Mesendoderm (in vitro differentiated cells): Measurements from ENCODE around the gene MUL1.
A peak's percentile ranks its signal among the peaks of the same experiment; 100 is the strongest.

Experiments
- DNase-seq: peaks from one replicate; pipeline ENCODE4 v3.0.0; 2013
- H2AK5ac ChIP-seq: 2 replicates; pipeline ENCODE4 v1.6.1; 2013; ENCODE audit warnings: low read length, inconsistent platforms
- H2BK120ac ChIP-seq: 2 replicates; pipeline ENCODE4 v1.6.1; 2013; ENCODE audit warnings: low read depth, mild to moderate bottlenecking, low read length, moderate library complexity, mixed read lengths
- H2BK15ac ChIP-seq: replicated peaks from 2 replicates; pipeline ENCODE4 v1.6.1; 2013; ENCODE audit warnings: low read depth, mild to moderate bottlenecking, moderate library complexity
- H2BK5ac ChIP-seq: 2 replicates; pipeline ENCODE4 v1.6.1; 2013; ENCODE audit warnings: low read length, inconsistent platforms
- H3K18ac ChIP-seq: 2 replicates; pipeline ENCODE4 v1.6.1; 2013; ENCODE audit warnings: mild to moderate bottlenecking, low read length, mixed read lengths
- H3K23ac ChIP-seq: one replicate; pipeline ENCODE4 v1.6.1; 2013; ENCODE audit warnings: low read length
- H3K27ac ChIP-seq: 2 replicates; pipeline ENCODE4 v1.5.1; 2013; ENCODE audit warnings: low read depth, mild to moderate bottlenecking, inconsistent platforms, low read length, moderate library complexity
- H3K27me3 ChIP-seq: 2 replicates; pipeline ENCODE4 v1.6.1; 2013; ENCODE audit warnings: low read length, control low read depth, mild to moderate bottlenecking, inconsistent platforms; ENCODE audit not compliant: insufficient read depth, poor library complexity
- H3K36me3 ChIP-seq: 2 replicates; pipeline ENCODE4 v1.6.1; 2013; ENCODE audit warnings: low read length, inconsistent platforms; ENCODE audit not compliant: control insufficient read depth, insufficient read depth
- H3K4ac ChIP-seq: one replicate; pipeline ENCODE4 v1.6.1; 2013; ENCODE audit warnings: low read depth, mild to moderate bottlenecking, low read length, moderate library complexity
- H3K4me1 ChIP-seq: 2 replicates; pipeline ENCODE4 v1.6.1; 2013; ENCODE audit warnings: low read depth, low read length, inconsistent platforms; ENCODE audit not compliant: control insufficient read depth
- H3K4me2 ChIP-seq: 2 replicates; pipeline ENCODE4 v1.6.1; 2013; ENCODE audit warnings: low read length
- H3K4me3 ChIP-seq: 2 replicates; pipeline ENCODE4 v1.5.1; 2013; ENCODE audit warnings: mild to moderate bottlenecking, low read length
- H3K56ac ChIP-seq: one replicate; pipeline ENCODE4 v1.6.1; 2013; ENCODE audit warnings: low read length
- H3K79me1 ChIP-seq: 2 replicates; pipeline ENCODE4 v1.6.1; 2013; ENCODE audit warnings: low read length, inconsistent platforms
- H3K79me2 ChIP-seq: 2 replicates; pipeline ENCODE4 v1.6.1; 2013; ENCODE audit warnings: mild to moderate bottlenecking, low read length; ENCODE audit not compliant: control insufficient read depth, insufficient read depth
- H3K9ac ChIP-seq: 2 replicates; pipeline ENCODE4 v1.6.1; 2013; ENCODE audit warnings: low read length, inconsistent platforms
- H4K5ac ChIP-seq: one replicate; pipeline ENCODE4 v1.6.1; 2013; ENCODE audit warnings: low read length
- H4K8ac ChIP-seq: one replicate; pipeline ENCODE4 v1.6.1; 2013; ENCODE audit warnings: low read depth, mild to moderate bottlenecking, control low read depth, low read length, moderate library complexity
- WGBS: extraction: QIAGEN DNeasy Blood & Tissue Kit; methylation state at CpG from one replicate; pipeline ENCODE4 v1.1.7; 2013; ENCODE audit warnings: low lambda C conversion rate, missing lambda C conversion rate; ENCODE audit not compliant: insufficient coverage; ENCODE audit errors: extremely low coverage; 5-methylcytosine and 5-hydroxymethylcytosine counted together

Gene MUL1

DNA sequence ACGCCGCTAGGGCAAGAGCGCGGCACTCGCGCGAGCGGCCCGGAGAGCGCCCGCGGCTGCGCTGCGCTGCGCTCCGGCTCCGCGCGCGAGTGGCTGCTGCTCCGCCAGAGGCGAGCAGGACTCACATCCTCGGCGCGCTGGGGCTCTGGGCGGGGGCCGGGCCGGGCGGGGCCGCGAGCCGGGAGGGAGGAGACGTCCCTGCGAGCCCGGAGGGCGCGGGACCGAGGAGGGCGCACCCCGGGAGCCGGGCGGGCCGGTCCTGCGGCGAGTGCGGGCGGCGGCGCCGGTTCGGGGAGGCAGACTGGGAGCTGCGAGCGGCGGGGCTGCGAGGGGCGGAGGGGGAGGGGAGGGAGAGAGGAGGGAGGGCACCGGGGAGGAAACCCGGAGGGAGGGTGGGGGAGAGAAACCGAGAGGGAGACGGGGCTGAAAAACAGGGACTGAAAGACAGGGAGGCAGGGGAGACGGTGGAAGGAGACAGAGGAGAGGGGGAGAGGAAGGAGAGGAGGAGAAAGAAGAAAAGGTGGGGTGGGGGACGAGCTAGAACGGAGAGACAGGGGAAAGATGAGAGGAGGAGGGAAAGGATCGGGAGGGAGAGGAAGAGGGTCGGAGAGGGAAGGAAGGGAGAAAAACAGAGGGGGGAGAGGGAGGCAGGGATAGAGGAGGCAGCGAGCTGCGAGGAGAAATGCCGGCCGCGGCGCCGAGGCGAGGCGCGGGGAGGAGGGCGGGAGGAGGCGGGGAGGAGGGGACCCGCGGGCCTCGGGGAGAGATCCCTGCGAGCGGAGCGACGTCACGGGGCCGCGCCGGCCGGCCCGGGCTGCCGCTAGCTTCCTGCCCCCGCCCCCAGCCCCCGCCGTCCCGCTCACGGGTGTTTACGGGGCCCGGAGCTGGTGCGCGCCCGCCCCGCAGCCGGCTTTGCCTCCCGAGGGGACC is 22.2 kb downstream of the MUL1 start, which contains the start of gene CAMK2N1:
TSS of gene CAMK2N1 (minus strand) at position 684 of the 930 bp plus-strand sequence. CDS start 831 bp downstream, outside the sequence.
- peak within 1 kb of the TSS; percentile 65 for H3K9ac ChIP-seq

DNA sequence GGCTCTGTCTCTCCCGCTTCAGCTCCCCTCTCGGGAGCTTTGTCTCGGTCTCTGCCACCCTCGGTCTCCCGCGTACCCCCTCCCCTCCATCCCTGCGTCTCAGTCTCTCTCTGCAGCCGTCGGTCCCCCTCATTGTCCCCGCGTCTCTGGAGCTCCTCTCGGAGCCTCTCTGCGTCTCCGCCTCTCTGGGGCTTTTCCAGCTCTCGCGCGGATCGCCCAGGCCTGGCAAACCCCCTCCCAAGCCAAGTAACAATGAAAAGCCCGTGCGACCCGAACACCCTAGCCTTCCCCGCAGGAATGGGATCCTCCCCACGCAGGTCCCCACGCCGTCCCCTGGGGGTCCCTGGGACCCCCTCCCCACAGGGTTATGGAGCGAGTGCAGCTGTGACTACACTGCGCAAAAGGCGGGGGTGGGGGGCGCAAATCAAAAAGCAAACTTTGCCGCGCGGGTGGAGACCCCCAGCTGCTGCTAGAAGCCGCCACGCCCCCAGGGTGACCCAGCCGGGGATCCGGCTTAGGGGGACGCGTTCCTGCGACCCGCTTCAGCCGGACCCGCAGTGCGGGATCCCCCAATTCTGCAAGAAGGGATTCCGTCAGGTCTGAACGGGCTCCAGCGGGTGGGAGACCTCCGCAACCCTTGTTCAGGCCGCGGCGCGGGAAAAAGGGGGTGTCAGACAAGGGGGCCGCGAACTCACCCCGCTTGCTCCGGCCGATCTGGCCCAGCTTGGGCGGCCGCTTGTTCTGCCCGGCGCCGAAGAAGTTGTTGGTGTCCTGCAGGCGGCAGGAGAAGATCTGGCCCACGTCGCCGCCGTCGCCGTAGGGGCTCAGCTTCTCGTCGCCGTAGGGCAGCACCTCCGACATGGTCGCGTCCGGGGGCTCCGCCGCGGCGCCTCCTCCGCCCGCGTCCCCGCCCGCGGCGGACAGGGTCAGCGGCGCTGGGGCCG is 23.2 kb downstream of the MUL1 start:
- Histone ChIP-seq H3K27me3 (peaks cover 4% of the 10 kb centered on the region), H3K18ac (peak overlapping the region; percentile 86), H2AK5ac (no peak overlapping the region), H3K4ac (peak overlapping the region; percentile 22), H2BK5ac (no peak overlapping the region), H3K9ac (peak overlapping the region; percentile 65), H3K23ac (peak overlapping the region; percentile 95), H3K27ac (no peak overlapping the region), H4K5ac (no peak overlapping the region), H3K56ac (peak overlapping the region; percentile 82), H3K36me3 (no peaks in the 10 kb centered on the region), H3K79me1 (no peaks in the 10 kb centered on the region), H3K79me2 (no peaks in the 10 kb centered on the region), H2BK15ac (no peak overlapping the region), H2BK120ac (no peak overlapping the region), H3K4me3 (peak overlapping the region; percentile 38), H4K8ac (no peak overlapping the region), H3K4me2 (peak overlapping the region; percentile 76), H3K4me1 (peaks cover 1% of the 10 kb centered on the region)
- peak; percentile 68 for DNase-seq
- WGBS, result no CpG with 5 or more reads among the region's 89 CpGs

More for the DNA sequence above, 22.2 kb downstream of the MUL1 start, which contains the start of gene CAMK2N1:
- H4K5ac ChIP-seq, result no peak within 1 kb of the TSS
- peak; percentile 76 for DNase-seq
- H3K79me1 ChIP-seq, result no peaks in the 10 kb centered on the region
- peak within 1 kb of the TSS; percentile 46 for H3K4me3 ChIP-seq
- peak within 1 kb of the TSS; percentile 22 for H3K4ac ChIP-seq
- H3K18ac ChIP-seq, result peak within 1 kb of the TSS; percentile 86
- no peak within 1 kb of the TSS for H2BK5ac ChIP-seq
- H3K56ac ChIP-seq, result peak within 1 kb of the TSS; percentile 88
- H4K8ac ChIP-seq, result no peak within 1 kb of the TSS
- peak within 1 kb of the TSS; percentile 33 for H3K27ac ChIP-seq
- H2BK120ac ChIP-seq, result peak within 1 kb of the TSS; percentile 78
- H3K27me3 ChIP-seq, result peaks cover 4% of the 10 kb centered on the region
- WGBS, result no CpG with 5 or more reads among the region's 104 CpGs
- H2AK5ac ChIP-seq, result no peak within 1 kb of the TSS
- no peaks in the 10 kb centered on the region for H3K79me2 ChIP-seq
- no peak within 1 kb of the TSS for H2BK15ac ChIP-seq
- H3K4me1 ChIP-seq, result peaks cover 1% of the 10 kb centered on the region
- peak within 1 kb of the TSS; percentile 82 for H3K4me2 ChIP-seq
- peak within 1 kb of the TSS; percentile 95 for H3K23ac ChIP-seq
- no peaks in the 10 kb centered on the region for H3K36me3 ChIP-seq

DNA sequence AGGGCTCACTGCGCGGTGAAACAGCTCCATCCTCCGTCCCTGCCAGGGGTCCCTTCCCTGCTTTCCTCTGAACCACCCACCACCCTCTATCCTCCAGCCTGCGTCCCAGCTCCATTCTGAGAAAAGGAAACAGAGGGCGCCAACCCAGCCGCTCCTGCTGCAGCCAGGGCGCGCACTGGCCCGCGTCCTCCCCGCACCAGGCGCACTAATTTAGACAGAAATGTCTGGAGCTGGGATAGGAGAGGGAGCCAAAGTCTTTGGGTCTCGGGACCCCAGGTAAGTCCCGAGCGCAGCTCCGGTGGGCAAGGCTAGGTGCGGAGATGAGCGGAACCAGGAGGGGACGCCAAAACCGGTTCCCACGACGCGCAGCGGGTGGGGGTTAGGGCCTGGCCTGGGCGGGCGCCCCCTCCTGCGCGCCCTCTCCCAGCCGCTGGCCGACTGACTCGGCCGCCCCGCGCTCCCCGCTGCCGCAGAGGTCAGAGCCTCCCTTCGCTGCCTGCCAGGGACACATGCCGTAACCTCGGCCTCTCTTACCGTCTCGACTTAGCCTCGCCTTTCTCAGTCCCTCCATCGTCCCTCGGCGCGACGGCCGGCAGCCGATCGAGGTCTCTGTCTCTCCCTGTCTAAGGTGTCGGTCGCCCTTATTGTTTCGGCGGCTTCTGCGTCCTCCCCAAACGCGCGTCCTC is 24.0 kb downstream of the MUL1 start:
- Histone ChIP-seq H3K79me2 (no peaks in the 10 kb centered on the region), H3K4me3 (peak overlapping the region; percentile 38), H3K23ac (peak overlapping the region; percentile 17), H3K4me1 (peaks cover 1% of the 10 kb centered on the region), H2AK5ac (no peak overlapping the region), H3K4ac (no peak overlapping the region), H3K27me3 (peaks cover 4% of the 10 kb centered on the region), H3K56ac (peak overlapping the region; percentile 82), H4K8ac (no peak overlapping the region), H4K5ac (no peak overlapping the region), H3K4me2 (peak overlapping the region; percentile 76), H3K27ac (no peak overlapping the region), H3K36me3 (no peaks in the 10 kb centered on the region), H3K79me1 (no peaks in the 10 kb centered on the region), H2BK120ac (no peak overlapping the region), H2BK5ac (no peak overlapping the region), H3K18ac (no peak overlapping the region), H3K9ac (peak overlapping the region; percentile 65), H2BK15ac (no peak overlapping the region)
- peak; percentile 67 for DNase-seq
- WGBS, result no CpG with 5 or more reads among the region's 58 CpGs

DNA sequence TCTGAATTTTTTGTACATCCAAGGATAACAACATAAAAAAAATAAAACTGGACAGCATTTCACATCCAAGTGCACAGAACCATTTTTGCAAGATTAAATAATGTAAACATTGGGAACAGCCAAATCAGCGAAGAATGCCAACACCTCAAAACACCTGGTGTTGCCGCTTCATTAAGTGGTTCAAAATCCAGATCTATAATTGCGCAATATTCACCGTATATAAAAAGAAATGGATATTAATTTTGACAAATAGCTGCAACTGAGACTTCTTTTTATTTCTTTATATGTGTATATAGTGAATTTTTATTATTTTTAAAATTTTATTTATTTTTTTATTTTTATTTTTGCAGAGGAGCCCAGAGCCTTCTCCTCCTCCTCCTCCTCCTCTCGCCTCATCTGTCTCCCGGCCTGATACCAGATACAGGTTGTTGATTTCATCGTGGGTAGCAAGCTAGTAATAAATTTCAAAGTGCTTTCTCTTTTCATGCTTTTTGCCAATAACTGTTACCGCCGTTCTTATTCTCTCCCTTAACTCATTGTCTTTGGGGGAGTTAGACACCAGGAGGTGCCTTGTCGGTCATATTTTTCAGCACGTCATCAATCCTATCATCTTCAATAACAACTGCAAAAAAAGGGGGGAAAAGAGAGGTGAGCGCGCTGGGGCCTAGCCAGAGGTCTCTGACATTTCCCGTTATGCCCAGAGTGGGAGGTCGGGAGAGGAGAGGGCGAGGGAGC is 24.7 kb downstream of the MUL1 start:
- H3K27me3 ChIP-seq, result peaks cover 4% of the 10 kb centered on the region
- no peak overlapping the region for H3K27ac ChIP-seq
- H4K5ac ChIP-seq, result no peak overlapping the region

More for the DNA sequence above, 24.7 kb downstream of the MUL1 start:
- Histone ChIP-seq H3K4me2 (peak overlapping the region; percentile 76), H3K4me1 (peaks cover 1% of the 10 kb centered on the region), H3K9ac (peak overlapping the region; percentile 27), H3K4ac (no peak overlapping the region), H3K56ac (peak overlapping the region; percentile 82), H3K79me1 (no peaks in the 10 kb centered on the region), H3K79me2 (no peaks in the 10 kb centered on the region), H2BK5ac (no peak overlapping the region), H3K23ac (peak overlapping the region; percentile 17), H4K8ac (no peak overlapping the region), H3K4me3 (no peak overlapping the region), H2AK5ac (no peak overlapping the region), H3K36me3 (no peaks in the 10 kb centered on the region), H3K18ac (no peak overlapping the region), H2BK15ac (no peak overlapping the region), H2BK120ac (no peak overlapping the region)
- DNase-seq, result no peak
- no CpG with 5 or more reads among the region's 16 CpGs for WGBS
